Right renal pelvis (tissue), 4 donors: ENCODE results near the gene PDIA4. TPM values are rescaled to one million over a fixed set of nuclear protein-coding genes. Genes with fewer than 3 reads are reported as not detected.

Experiments used
- DNase-seq, 4 donors: peaks; one replicate each; pipeline ENCODE4 v3.0.0-alpha.2; 2013; ENCODE audit warnings: low read depth in 4 of 4, low spot score in 3 of 4, missing footprints in 1 of 4
- polyA plus RNA-seq, 4 donors: library from polyadenylated mRNA; unstranded; fragments of 120-200 nt; gene quantifications; one replicate each; pipeline ENCODE4 v1.2.1, GENCODE V29; 2013; ENCODE audit not compliant: insufficient read length in 4 of 4

The PDIA4 gene
- polyA plus RNA-seq, 4 donors: 166 to 197 (median 191) TPM

DNA sequence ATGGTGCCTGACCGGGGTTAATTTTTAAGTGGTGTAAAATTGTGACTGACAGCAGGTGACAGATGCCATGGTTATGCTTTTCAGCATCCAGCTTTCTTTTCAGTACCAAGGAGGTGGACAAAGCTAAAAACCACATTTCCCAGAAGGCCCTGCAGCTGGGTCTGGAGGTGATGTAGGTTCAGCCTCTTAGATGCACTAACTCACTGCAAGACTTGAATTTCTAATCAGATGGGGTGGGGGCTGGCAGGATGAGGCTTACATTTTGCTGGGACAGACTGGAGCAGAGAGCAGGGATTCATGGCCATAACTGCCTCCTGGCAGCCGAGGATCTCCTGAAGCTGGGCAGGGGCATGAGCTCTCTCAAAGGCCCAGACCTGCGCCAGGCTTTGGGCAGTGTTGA is 52.4 kb downstream of the PDIA4 start:
- no peak for DNase-seq

DNA sequence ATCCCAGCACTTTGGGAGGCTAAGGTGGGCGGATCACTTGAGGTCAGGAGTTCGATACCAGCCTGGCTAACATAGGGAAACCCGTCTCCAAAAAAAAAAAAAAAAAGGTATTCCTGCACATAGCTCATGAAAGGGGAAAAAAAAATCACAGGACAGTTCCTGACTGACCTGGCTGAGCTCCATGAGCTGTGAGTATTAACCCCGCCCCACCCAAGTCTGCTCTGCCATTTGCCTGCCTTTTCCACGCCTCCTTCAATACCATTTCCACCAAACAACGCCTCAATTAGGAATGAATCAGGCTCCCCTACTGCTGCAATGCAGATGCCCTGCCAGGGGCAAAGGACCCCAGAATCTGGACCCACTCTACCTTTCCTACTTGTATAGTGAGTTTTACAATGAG is 55.0 kb downstream of the PDIA4 start:
- DNase-seq: no peak

DNA sequence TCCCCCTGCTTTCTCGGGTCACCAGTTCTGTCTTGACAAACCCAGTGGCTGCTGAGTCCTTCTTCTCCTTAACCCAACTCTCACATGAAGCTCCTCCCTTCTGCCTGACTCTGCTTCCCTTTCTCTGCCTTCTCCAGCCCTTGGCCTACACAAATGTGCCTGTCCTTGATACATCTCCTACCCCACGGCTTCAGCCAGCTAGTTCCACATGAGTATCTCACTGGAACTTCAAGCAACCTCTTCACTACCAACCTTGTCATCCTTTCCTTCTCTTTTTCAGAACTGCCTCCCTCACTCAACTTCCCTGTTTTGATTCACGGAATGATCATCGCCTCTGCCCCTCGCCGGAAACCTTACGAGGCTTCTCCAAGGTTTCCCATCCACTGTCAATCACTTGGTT is 55.9 kb downstream of the PDIA4 start:
- DNase-seq: no peak

DNA sequence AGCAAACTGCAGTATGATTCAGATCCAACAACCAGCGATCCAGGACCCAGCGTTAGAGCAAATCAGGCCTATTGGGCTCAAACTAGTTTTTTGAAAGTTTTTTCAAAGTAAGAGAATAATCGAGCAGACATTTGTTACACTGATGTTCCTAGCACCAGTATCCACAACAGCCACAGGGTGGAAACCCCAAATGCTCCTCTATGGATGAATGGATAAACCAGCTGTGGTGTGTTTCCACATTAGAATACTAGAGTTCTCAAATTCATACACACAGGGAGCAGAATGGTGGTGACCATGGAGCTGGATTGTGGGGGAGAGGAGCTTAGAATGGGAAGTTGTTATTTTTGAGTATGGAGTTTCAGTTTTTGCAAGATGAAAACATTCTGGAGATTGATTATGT is 60.7 kb downstream of the PDIA4 start:
- DNase-seq: no peak

DNA sequence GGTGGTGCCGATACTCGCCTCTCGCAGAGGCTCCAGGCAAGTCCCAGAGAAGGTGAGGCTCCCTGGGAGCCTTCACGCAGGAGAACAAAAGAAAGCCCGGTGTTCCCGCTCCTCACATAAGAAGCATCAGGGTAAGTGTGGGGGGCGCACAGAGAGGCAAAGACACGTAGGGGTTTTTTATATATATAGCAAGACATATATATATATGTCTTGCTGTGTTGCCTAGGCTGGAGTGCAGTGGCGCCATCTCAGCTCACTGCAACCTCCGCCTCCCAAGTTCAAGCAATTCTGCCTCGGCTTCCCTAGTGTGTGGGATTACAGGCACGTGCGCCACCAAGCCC is 61.3 kb downstream of the PDIA4 start:
- DNase-seq: no peak

DNA sequence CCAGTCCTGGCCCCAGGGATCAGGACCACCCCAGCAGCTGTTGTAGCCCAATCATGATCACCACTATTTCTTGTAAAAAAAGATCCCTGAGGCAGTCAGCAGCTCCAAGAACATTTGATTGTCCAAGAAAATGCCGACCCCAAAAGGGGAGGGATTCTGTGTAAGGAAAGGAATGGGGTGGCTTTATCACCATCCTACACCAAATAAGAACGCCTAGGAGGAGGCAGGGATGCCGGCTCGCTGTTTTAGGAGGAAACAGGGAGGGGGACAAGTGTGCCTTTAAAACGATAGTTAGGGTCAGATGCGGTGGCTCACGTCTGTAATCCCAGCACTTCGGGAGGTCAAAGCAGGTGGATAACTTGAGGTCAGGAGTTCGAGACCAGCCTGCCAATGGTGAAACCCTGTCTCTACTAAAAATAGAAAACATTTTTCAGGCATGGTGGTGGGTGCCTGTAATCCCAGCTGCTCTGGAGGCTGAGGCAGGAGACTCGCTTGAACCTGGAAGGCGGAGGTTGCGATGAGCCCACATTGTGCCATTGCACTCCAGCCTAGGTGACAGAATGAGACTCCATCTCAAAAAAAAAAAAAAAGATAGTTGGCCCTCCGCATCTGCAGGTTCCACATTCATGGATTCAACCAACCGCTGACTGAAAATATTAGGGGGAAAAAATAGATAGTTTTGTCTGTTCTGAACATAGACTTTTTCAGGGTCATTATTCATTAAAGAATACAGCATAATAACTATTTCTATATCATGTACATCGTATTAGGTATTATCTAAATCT is 63.6 kb downstream of the PDIA4 start:
- DNase-seq: no peak

DNA sequence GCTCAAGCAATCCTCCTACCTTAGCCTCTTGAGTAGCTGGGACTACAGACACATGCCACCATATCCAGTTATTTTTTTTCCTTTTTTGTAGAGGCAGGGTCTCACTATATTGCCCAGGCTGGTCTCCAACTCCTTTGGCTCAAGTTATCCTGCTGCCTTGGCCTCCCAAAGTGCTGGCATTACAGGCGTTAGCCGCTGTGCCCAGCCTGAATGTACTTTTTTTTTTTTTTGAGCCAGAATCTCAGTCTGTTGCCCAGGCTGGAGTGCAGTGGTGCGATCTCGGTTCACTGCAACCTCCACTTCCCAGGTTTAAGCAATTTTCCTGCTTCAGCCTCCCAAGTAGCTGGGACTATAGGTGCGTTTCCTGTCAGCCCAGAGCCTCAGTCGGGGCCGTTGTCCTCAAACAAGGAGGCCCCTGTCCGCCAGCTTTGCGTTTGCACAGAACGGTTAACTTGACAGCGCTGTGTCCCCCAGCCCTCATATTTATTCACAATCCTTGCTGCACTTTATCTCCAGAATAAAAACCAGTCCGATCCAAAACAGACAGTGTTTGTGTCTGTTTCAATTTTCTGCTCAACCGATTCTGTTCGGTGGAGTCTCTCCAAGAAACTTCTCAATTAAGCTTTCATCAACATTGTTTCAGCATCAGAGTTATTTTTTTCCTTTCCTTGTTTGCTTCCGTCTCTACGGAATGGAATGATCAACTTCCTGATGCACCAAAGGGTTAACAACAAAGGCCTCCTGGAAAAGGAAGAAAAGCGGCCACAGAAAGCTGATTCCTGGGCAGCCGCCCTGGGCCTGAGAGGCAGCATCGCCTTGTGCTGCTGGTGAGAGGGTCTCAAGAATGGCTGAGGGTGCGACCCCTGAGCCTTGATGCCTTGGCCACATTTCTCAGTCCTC is 64.5 kb downstream of the PDIA4 start:
- no peak for DNase-seq

DNA sequence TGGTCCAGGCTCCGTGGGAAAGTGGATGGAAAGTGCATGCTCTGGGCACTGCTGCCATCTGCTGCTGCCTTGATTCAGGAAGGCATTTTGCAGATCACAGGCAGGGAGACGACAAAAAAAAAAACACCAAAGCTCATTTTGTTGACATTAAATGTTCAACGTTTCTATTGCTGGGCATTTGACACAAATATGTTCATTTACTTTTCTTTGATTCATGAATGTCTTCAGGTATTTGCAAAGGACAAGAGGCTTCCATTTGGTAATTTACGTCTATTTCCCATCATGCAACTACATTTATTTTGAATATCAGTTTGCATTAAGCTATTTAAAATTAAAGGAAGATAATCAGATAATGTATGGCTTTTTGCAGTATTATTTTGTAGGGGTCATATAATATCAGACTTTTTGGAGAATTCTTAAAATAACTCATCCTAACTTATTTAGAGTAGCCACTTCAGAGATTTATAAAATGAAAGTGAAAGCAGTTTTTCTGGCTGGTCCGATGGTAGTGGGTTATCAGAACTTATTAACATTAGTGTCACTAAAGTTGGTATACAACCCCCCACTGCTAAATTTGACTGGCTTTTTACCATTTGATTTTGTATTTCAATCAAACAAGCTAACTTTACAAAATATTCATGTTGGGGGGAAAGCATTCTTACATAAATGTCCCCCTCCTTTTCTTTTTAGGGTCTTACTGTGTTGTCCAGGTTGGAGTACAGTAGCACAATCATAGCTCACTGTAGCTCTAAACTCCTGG is 65.3 kb downstream of the PDIA4 start:
- peak in 1 of 4 donors; percentile 82 for DNase-seq

DNA sequence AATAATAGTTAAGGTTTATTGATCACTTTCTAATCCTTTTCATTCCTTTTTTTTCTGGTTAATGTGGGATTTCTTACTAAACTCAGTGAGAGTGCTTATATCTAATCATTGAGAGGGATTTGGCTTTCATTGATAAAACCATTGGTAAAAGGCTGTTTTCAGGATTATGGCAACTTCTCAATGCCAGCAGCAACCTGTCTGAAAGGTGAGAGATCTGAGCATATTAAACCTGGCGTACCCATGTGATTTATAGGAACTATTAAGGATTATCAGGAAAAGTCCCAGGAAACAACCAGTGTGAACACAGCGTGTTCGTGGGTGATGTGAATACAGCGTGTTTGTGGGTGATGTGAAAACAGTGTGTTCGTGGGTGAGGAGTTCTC is 65.9 kb downstream of the PDIA4 start:
- no peak for DNase-seq

DNA sequence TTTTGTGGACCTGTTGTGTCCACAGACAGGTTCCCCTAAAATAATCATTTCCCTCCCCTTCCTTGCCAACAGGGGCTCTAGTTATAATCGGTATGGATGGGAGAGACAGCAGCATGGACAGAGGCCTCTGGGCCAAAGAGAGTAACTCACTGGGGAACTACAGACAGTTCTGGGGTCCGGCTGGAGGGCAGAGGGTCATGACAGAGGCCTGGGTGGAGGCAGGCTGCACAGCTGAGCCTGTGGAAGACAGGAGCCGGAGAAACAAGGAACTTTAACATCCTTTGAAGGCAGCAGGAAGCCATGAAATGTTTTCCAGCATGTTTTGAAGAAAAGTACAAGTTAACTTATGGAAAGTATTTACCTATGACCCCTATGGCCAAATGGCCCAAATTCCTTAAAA is 68.6 kb downstream of the PDIA4 start:
- DNase-seq: no peak

DNA sequence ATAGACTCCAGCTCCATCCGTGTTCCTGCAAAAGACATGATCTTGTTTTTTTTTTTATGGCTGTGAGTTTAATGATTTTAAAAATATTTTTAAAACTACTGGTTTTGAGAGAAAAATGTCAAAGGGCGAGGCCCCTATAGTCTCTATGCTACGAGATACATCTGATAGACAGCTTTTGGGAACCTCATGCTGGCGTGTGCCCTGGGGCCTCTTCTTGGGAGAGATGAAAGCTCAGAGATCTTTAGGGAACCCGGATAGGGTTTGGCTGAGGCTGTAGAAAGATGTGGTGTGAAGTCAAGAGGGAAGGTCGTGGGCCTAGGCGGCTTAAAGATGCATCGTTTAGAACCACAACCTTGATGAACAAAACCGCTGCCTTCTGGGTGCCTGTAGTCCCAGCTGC is 70.2 kb downstream of the PDIA4 start:
- DNase-seq: no peak

DNA sequence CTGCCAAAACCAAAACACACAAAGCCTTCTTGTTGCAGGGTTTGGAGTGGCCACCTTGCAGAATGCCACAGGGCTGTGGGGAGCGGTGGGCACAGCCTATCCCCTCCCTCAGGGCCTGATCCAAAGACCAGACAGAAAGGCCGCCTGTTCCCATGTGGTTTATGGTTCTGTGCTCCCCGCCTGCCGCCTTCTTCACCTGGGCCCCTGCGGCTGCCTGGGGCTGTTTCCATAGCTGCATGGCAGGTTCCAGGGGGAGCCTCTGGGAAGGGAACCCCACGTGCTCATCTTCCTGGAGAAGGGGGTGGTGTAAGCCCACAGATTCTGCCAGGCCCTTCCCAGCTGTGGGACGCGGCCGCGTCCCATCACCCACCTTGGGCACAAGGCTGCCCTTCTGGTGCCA is 73.5 kb downstream of the PDIA4 start:
- no peak for DNase-seq

DNA sequence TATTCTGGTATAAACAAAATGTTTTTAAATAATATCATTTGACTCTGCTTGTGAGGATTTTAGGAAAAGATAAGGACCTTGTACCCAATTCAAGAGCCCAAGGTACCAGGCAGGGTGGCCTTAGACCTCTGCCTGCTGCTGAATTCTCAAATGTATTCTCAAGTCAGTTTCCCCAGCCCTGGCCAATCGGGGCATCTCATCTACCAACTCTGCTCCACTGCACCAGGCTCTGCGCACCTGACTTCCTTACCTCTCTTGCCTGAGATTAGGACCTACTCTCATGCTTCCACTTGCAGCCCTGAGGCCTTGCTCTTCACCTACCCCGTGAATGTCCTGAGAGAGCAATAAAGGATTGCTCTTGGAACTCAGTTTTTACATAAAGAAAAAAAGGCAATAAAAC is 74.6 kb downstream of the PDIA4 start:
- no peak for DNase-seq

Other genes starting within 250 kb of the PDIA4 start
- 10 to 100 TPM; 34.7 to 39.5 (median 37.6) TPM for gene EZH2, start 144.2 kb downstream of the PDIA4 start, polyA plus RNA-seq
- gene ZNF786, start 62.2 kb upstream of the PDIA4 start, polyA plus RNA-seq: 10 to 100 TPM in 2 of 4 donors, 1 to 10 TPM in 2; 8.4 to 10.5 (median 9.6) TPM
- 1 to 10 TPM; 6.4 to 9.1 (median 7.0) TPM for gene ZNF425, start 97.8 kb upstream of the PDIA4 start, polyA plus RNA-seq
- 10 to 100 TPM; 13.1 to 15.0 (median 14.2) TPM for gene ZNF398, start 118.9 kb upstream of the PDIA4 start, polyA plus RNA-seq
- gene ZNF282, start 167.0 kb upstream of the PDIA4 start, polyA plus RNA-seq: 10 to 100 TPM; 24.1 to 31.4 (median 27.7) TPM
- 10 to 100 TPM; 16.5 to 18.4 (median 18.0) TPM for gene ZNF212, start 211.1 kb upstream of the PDIA4 start, polyA plus RNA-seq
- gene ZNF783, start 233.7 kb upstream of the PDIA4 start, polyA plus RNA-seq: 10 to 100 TPM; 11.8 to 14.3 (median 13.1) TPM